ENCODE results near the gene VWF.

GRCh38 chr12:5927732-5928516 lies 196.5 kb downstream of the VWF start:
- no peak for TF ChIP-seq CTCF (IDR thresholded peaks at IDR 0.05)
- TF ChIP-seq POLR2AphosphoS5 (IDR thresholded peaks at IDR 0.05) = no peak
- TF ChIP-seq POLR2A (IDR thresholded peaks at IDR 0.05) = no peak

Measured in sigmoid colon (tissue), 4 donors.